CD4-positive, alpha-beta T cell treated with Interleukin-21 for 1 hour (primary cell): ENCODE measurements around the gene TRPC5OS.

Experiments
- DNase-seq: peaks from one replicate; pipeline ENCODE4 v3.0.0-alpha.2; 2020

TRPC5OS gene

GRCh38 chrX:111875881-111876280 is at the start of gene TRPC5OS:
Gene TRPC5OS (plus strand): TSS chrX:111876181. CDS start chrX:111901850, 25,669 bp downstream.
- DNase-seq = no peak

DNA sequence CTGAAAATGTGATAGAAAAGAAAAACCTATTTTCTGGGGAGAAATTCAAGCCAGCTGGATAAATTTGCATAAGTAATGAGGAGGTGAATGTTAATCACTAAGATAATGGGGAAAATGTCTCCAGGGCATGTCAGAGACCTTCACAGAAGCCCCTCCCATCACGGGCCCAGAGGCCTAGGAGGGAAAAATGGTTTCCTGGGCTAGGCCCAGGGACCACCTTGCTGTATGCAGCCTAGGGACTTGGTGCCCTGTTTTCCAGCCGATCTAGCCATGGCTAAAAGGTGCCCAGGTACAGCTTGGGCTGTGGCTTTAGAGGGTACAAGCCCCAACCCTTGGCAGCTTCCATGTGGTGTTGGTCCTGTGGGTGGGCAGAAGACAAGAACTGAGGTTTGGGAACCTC is 46.6 kb upstream of the TRPC5OS start:
- DNase-seq = no peak

DNA sequence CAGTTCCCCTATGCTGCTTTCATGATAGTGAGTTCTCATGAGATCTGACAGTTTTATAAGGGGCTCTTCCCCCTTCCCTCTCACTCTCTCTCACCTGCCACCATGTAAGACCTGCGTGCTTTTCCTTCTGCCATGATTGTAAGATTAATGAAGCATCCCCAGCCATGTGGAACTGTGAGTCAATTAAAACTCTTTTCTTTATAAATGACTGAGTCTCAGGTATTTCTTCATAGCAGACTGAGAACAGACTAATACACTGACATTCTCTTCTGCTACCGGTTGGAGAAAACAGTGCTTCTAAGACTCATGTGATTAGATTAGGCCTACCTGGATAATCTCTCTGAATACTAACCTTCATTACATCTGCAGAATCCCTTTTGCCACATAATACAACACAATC is 45.4 kb upstream of the TRPC5OS start:
- DNase-seq = no peak

DNA sequence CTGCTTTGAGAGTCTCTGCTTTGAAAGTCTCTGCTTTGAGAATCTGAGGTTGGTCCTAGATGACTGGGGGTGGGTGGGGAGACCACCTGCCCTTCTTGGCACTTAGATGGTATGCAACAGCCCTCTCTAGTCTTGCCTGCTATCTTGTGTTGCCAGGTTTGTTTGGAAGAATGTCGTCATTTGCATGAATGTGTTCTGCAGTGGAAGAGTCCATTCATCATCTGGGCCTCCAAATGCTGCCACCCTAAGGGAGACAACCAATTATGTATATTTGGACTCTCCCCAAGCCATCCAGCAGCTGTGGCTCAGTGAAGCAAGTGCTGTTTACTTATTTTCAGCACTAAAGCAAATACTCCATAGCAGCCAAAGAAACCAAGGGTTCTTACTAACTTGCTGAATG is 44.6 kb upstream of the TRPC5OS start:
- no peak for DNase-seq

DNA sequence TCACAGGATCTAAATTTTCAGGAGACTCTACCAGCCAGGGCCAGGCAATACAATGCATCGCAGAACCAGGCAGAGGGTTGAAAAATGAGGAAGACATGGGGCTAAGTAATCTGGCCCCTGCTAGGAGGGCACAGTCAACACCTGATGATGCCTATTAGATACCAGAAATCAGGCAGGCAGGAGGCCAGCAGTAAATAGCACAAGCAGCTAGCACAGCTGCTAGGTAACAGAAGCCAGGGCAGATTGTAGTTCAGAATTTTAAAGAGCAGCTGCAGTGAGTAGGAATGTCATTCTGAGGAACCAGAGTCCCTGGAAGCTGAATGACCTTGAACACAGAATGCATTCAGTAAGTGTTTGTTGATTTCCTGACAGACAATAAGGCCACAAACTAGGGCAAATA is 38.8 kb upstream of the TRPC5OS start:
- DNase-seq = no peak

DNA sequence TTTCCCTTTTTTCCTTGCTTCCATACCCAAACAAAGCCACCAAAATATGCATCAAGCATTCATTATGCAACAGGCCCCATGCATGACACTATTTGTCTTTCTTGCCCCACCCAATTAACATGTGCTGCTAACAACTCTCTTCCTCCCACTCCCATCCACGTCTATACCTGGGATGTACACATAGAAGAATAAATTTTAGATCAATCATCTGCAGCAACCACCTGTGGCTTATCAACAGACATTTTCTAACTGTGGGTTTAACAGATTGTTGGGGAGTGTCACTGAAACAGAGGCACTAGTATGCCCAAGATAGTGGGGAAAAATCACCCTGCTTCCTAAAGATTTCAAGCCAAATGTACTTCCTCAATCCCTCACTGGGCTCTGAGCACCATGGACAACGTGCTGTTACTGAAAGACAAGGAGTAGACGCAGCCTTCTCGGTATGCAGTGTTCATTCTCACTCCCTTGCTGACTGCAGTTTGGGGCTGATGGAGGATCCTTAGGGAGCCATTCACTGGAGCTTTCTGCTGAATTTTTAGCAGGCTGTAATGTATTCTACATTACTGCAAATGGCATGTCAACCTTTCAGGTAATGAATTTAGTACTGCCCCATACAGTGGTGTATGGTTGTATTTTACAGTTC is 28.4 kb upstream of the TRPC5OS start:
- no peak for DNase-seq

DNA sequence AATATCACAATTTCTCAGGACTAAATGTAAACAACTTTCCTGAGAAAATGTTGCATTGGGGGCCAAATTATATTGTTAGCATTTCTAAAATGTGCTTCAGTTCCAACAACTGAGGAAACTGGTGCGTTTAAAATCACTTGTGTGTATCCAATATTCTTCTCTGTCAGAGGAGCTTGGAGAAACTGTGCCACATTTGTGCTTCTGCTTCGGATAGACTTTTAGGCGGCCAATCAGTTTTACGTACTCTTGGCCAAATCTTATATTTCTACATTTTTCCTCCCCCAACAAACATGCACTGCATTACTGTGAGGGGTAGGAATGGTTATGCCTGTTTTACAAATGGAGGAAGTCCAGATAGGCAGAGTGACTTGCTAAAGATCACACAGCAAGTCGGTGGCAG is 27.4 kb upstream of the TRPC5OS start:
- no peak for DNase-seq

- DNase-seq = no peak
Observed at GRCh38 chrX:111850975-111851374, 25.0 kb upstream of the TRPC5OS start.

- no peak for DNase-seq
Observed at GRCh38 chrX:111854556-111855490, 21.2 kb upstream of the TRPC5OS start.

- no peak for DNase-seq
Observed at GRCh38 chrX:111857534-111858060, 18.4 kb upstream of the TRPC5OS start.

GRCh38 chrX:111861605-111862004 is 14.4 kb upstream of the TRPC5OS start:
- DNase-seq = no peak

DNA sequence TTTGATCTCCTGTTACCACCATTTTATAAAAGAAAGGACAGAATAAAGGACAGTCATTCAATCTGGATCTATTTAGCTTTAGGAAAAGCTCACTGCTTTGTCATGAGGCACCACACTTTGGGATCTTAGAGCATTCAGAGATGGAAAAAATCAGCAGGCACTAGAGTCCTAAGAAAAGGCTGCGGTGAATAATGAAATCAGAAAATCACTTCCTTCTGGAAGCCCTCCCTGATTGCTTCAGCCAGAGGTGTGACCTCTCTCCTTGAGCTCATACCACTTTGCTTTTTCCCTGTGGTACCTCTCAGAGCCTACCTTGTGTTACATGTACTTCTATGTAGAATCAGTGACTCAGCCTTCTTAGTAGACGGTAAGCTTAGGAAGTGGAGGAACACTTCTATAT is 8.7 kb upstream of the TRPC5OS start:
- no peak for DNase-seq

DNA sequence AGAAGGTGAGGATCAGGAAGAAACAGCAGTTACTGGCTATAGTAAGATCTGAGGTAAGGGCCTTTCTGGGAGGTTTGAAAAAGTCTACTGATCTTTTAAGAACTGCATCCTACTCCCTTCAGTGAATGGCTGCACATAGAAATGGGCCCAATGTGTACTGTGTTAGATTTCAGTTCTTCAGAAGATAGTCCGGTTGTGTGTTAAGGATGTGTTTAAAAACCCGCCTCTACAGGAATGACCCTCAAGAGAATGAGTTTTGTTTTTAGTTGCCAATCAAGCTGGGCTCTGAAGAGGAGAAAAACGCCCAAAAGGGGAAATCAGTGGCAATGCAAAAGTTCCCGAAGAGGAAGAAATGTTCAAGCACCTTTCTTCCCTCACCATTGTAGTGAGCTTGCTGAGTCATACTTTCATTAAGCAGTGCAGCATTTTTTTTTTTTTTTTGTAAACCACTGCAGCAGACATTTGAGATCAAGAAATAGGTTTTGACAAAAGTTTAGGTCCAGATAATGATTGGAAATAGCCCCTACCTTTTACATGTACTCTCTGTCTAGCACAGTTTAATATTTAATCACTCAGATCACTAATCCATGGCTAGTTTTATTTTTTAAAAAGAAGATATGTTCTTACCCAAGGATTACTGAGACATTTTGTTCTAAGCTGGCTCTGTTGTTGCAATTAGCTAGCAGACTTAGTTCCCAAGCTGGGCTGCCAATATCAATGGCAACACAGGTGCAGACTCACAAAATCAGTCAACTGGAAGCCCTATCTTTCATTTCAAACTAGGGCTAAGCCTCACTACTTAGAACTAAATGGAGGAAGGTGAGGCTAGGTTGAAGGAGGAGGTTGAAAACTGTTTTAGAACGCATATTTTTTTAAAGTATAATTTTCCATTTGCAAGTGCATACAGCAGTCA is 7.0 kb upstream of the TRPC5OS start:
- DNase-seq = no peak

DNA sequence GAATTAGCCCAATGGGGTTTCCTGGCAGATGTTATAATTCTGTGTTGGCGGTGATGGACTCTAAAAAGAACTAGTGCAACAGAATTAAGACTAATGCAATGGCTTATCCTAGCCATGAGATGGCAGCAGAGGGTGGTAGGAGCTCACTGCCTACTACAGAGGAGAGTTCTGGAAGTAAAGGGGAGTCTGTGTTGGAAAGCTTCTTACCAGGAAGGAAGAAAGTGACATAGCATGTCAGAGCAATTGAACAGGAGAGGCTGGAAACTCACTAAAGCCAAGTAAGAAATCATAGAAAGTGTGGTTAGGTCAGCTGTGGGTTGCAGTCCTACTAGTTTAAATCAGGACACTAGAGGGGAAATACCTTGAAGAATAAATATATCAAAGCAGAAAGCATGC is 6.3 kb upstream of the TRPC5OS start:
- DNase-seq = no peak

DNA sequence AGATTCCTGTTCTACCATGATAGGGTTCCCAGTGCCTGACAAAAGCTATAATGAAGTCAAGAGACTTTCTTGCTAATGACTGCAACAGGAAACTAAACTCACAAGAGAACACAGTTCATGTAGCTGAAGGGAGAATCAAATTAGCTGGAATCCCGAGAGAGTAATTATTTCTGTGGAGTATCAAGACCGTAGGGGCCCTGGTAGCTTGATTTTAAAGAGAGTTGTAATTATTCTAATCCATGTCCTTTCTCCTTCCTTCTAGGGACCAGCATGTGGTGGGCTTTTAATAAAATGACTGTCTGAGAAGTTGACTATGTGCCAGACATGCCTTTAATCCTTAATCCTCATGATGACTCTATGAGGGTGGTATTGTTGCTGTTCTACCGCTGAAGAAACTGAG is 1.7 kb upstream of the TRPC5OS start:
- DNase-seq = no peak

DNA sequence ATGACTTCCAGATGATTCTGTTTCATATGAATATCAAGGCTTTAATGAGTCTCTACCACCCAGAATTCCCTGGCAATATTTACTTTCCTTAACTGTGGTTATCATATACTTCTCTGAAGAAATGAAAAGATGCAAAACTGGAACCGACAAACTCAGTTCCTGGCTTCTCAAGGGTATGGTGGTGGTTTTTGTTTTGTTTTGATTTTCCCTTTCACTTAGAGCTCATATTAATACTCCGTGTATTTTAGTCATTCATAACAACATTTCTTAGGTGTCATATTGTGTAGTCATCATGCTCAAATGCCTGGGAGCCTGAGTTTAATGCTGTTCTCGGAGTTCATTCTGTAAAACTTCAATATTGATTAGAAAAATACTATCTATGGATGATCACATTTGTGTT is 665 bp downstream of the TRPC5OS start:
- no peak for DNase-seq

DNA sequence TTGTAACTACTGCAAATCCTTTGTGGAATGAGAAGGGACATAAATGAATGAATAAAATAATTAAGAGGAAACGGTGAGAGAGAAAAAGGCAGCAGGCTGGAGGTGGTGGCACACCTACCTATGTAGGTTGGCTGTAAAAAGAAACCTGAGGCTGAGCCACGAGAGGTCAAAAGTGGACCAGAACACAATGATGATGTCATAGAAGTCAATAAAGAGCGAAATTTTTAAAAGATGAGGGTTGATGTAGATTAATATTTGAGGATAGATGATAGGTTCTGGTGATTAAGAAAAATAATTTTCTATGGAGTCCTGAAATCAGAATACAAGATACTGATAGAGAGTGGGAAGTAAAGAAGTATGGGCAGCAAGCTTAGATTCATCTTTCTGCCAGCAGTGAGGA is 1.7 kb downstream of the TRPC5OS start:
- DNase-seq = no peak

DNA sequence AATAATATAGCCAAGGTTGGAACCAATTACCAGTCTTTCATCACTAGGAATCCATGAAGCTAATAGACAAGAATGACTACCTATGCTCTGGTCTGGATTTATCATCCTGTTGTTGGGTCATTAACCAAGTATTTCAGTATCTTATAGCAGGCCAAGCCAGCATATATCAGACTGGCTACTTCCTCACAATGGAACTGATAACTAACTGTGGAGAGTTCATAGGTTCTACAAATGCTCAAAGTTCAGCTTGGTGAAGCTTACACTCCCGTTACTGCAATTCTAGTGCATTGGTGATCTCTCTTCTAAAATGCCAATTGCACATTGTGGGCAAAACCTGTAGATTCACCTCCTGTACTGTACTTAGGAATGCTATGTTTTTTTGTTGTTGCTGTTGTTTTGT is 4.8 kb downstream of the TRPC5OS start:
- DNase-seq = no peak

DNA sequence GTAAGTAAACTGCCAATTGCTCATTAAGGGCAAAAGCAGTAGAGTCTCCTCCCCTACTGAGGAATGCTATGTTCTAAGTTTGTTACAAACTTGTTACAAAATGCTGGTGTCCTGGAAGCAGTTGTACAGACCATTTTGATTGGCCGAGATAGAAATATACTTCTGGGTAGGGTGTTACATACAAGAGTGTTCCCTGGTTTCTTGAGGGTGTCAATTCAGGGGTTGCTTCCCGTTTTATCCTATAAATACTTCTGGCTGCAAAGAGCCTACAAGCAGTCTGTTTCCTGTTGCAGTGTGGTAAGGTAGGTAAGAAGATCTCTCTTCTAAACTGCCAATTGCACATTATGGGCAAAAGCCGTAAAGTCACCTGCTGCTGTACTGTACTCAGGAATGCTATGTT is 5.7 kb downstream of the TRPC5OS start:
- no peak for DNase-seq

DNA sequence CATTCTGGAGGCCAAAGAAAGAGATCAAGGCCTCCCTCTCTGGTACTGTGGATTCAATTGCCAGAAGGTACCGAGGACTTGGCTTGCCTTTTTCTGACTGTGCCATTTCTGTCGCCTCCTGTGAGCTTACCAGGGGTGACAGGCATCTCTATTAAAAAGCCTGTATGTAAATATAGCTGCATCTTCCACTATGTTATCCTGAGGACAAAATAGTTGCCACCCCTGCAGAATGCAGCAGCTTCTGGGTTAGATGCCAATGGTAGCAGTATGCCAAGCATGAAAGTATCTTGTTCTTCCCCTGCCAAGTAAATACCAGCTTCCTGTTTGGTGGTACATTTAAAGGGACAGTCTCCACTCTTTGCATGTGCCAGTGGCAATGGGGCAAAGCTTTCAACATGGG is 10.7 kb downstream of the TRPC5OS start:
- DNase-seq = no peak

DNA sequence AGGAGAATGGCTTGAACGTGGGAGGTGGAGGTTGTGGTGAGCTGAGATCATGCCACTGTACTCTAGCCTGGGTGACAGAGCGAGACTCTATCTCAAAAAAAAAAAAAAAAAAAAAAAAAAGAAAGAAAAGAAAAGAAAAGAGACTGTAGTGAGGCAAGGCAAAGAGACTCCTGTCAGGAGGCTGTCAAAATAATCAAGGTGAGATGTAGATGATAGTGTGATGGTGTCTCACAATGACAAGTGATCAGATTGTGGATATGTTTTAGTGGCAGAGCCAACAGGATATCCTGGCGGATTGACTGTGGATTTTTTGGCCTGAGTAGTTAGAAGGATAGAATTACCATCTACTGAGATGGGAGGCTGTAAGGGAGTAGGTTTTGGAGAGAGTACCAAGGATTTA is 12.6 kb downstream of the TRPC5OS start:
- no peak for DNase-seq

DNA sequence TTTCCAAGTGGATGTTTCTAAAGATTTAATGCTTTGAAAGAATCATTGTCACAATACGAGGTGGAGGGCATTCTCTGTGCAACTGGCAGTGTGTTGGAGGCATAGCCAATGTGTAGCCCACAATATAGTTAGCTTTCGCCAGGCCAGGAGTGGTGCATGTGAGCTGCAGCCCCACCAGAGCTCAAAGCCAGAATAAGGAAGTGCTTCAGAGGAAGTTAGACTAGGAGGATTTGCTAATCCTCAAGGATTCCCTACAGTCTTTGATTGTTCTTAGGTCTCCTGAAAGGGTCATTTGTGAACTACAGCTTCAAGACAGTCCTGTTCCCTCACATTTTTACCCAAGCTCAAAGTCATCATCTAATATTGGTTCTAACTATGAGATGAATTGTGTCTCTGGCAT is 16.4 kb downstream of the TRPC5OS start:
- no peak for DNase-seq

- DNase-seq = no peak
Observed at GRCh38 chrX:111896148-111896547, 20.2 kb downstream of the TRPC5OS start.
